NK-92 (cell line): ENCODE measurements around the gene SAP30L.

Experiments
- DNase-seq: peaks from one replicate; lab custom pipeline; 2025; ENCODE audit not compliant: unreplicated experiment; lab: John Stamatoyannopoulos, UW

SAP30L gene

GRCh38 chr5:154479160-154479943 is 33.6 kb downstream of the SAP30L start:
- no peak for DNase-seq

- DNase-seq = no peak
Measured at GRCh38 chr5:154479944-154480750, 34.4 kb downstream of the SAP30L start.

- DNase-seq = no peak
Measured at GRCh38 chr5:154480847-154481246, 35.0 kb downstream of the SAP30L start.

GRCh38 chr5:154481584-154482381 is 36.0 kb downstream of the SAP30L start:
- DNase-seq = no peak

GRCh38 chr5:154482528-154483449 is 37.0 kb downstream of the SAP30L start:
- DNase-seq = no peak

- DNase-seq = no peak
Measured at GRCh38 chr5:154483654-154484392, 38.0 kb downstream of the SAP30L start.

- DNase-seq = no peak
Measured at GRCh38 chr5:154484393-154485095, 38.7 kb downstream of the SAP30L start.

GRCh38 chr5:154485096-154485491 is 39.3 kb downstream of the SAP30L start:
- DNase-seq = no peak

- no peak for DNase-seq
Measured at GRCh38 chr5:154485850-154486426, 40.1 kb downstream of the SAP30L start.

- DNase-seq = no peak
Measured at GRCh38 chr5:154486427-154486866, 40.6 kb downstream of the SAP30L start.

GRCh38 chr5:154487541-154487940 is 41.7 kb downstream of the SAP30L start:
- no peak for DNase-seq

- DNase-seq = no peak
Measured at GRCh38 chr5:154491941-154492340, 46.1 kb downstream of the SAP30L start.

- no peak for DNase-seq
Measured at GRCh38 chr5:154493274-154493673, 47.5 kb downstream of the SAP30L start.

GRCh38 chr5:154494036-154494435 is 48.2 kb downstream of the SAP30L start:
- DNase-seq = no peak

GRCh38 chr5:154498591-154498990 is 52.8 kb downstream of the SAP30L start:
- no peak for DNase-seq

GRCh38 chr5:154498994-154499393 is 53.2 kb downstream of the SAP30L start:
- no peak for DNase-seq

- no peak for DNase-seq
Measured at GRCh38 chr5:154501566-154501965, 55.8 kb downstream of the SAP30L start.

- no peak for DNase-seq
Measured at GRCh38 chr5:154502180-154502579, 56.4 kb downstream of the SAP30L start.

GRCh38 chr5:154503698-154504039 is 57.9 kb downstream of the SAP30L start:
- DNase-seq = no peak
